GM12891 (cell line): Measurements from ENCODE around the gene HEATR1.
"Not testable (repeated sequence)": the region's sequence is repeated elsewhere in the genome, so short reads cannot be mapped to it uniquely, and the experiment has no call there.

Source experiments
- DNase-seq: peaks from one replicate; pipeline ENCODE4 v3.0.0; 2011; ENCODE audit warnings: low spot score; ENCODE audit not compliant: insufficient read length
- FAIRE-seq: peaks from 2 replicates; lab custom pipeline; 2011; peaks lifted over from hg19 to GRCh38; lab: Jason Lieb, UNC
- PAX5 ChIP-seq: IDR thresholded peaks from 2 replicates; pipeline ENCODE4 v1.6.1; 2011; ENCODE audit warnings: low read length, moderate library complexity, mild to moderate bottlenecking; ENCODE audit not compliant: insufficient read depth, severe bottlenecking
- POLR2A ChIP-seq: IDR thresholded peaks from 2 replicates; pipeline ENCODE4 v1.6.1; 2011; ENCODE audit warnings: low read depth, low read length, control low read depth
- POLR2AphosphoS5 ChIP-seq: IDR thresholded peaks from 2 replicates; pipeline ENCODE4 v1.6.1; 2011; ENCODE audit warnings: low read depth, low read length, control low read depth
- POU2F2 ChIP-seq: IDR thresholded peaks from 2 replicates; pipeline ENCODE4 v1.6.1; 2011; ENCODE audit warnings: low read depth, mild to moderate bottlenecking, control low read depth, low read length, moderate library complexity
- SPI1 ChIP-seq: IDR thresholded peaks from 2 replicates; pipeline ENCODE4 v1.6.1; 2011; ENCODE audit warnings: low read depth, low read length, control low read depth
- TAF1 ChIP-seq: IDR thresholded peaks from 2 replicates; pipeline ENCODE4 v1.6.1; 2011; ENCODE audit warnings: low read depth, low read length, control low read depth

The HEATR1 gene

DNA sequence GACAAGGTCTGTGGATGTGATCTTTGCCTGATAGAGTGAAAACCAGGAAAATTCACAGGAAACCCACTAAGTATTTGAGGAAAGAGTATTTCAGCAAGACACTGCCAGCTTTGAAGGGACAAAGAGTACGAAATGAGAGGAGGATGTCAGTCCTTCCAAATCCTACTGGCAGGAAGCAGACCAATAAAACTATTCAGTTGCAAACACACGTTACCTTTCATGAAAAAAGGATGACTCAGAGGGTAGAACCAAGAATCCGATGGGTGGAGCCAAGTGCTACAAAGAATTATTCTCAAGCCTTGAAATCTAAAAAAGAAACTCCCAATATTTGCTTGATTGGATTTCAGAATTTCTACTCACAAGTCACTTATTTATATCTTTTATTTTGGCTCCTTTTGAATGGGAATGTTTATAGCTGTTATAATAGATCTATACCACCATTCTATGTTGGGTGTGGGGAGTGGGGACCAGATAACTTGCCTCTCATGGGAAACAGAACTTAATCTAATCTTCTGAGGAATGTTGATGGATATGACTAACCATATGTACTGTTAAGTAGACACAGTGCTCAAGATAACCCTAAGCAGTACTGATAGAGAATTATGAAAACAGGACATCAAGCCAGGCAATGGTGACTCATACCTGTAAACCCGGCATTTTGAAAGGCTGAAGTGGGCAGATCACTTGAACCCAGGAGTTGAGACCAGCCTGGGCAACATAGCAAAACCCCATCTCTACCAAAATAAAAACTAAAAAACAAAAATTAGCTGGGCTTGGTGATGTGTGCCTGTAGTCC, 19.3 kb upstream of the HEATR1 start:
- TF ChIP-seq POLR2A = no peak
- TF ChIP-seq TAF1 = no peak
- FAIRE-seq = no peak
- no peak for DNase-seq

DNA sequence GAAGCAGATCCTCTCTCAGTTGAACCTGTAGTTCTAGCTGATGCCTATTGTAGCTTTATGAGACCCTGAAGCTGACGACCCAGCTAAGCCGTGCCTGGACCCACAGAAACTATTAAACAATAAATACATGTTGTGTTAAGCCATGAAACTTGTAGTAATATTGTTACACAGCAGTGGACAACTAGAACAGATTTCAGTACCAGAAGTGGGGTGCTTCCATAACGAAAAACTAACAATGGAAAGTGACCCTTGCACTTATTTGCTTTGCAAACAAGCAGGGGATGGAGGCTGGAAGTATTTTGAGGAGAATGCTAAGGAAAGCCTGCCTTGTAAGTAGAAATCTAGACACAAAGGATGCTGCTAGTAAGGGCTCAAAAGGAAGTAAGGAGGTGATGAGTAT, 18.1 kb upstream of the HEATR1 start:
- DNase-seq = no peak
- TF ChIP-seq POU2F2 = no peak
- no peak for FAIRE-seq

GRCh38 chr1:236619398-236619797, 15.1 kb upstream of the HEATR1 start:
- no peak for FAIRE-seq
- no peak for TF ChIP-seq TAF1
- no peak for TF ChIP-seq PAX5
- TF ChIP-seq SPI1 = no peak
- TF ChIP-seq POLR2AphosphoS5 = no peak
- no peak for TF ChIP-seq POU2F2
- no peak for TF ChIP-seq POLR2A
- no peak for DNase-seq

- FAIRE-seq = no peak
- DNase-seq = no peak
- TF ChIP-seq POLR2AphosphoS5 = no peak
- TF ChIP-seq POU2F2 = no peak
- no peak for TF ChIP-seq PAX5
- TF ChIP-seq SPI1 = no peak
- no peak for TF ChIP-seq TAF1
- TF ChIP-seq POLR2A = no peak
Measured at GRCh38 chr1:236618507-236618906, 14.2 kb upstream of the HEATR1 start.

GRCh38 chr1:236615399-236616148, 11.3 kb upstream of the HEATR1 start:
- no peak for DNase-seq
- TF ChIP-seq POU2F2 (no peak), PAX5 (no peak), POLR2AphosphoS5 (no peak), SPI1 (no peak), POLR2A (no peak), TAF1 (no peak)
- FAIRE-seq = no peak

DNA sequence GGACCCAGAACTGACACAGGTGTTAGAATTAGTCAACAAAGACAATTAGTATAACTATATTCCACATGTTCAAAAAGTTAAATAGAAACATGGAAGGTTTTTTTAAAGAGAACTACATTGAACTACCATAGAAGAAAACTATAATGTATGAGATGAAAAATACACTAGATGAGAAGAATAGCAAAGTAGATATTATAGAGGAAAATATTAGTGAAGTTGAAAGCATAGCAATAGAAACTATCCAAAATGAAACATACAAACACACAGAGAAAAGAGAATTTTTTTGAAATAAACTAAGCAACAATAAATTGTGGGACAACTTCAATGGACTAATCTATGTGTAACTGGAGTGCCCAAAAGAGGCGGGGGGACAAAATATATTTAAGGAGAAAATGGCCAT, 8.0 kb upstream of the HEATR1 start:
- no peak for FAIRE-seq
- TF ChIP-seq POU2F2 (no peak), SPI1 (no peak), POLR2AphosphoS5 (no peak), POLR2A (no peak), PAX5 (no peak), TAF1 (no peak)
- no peak for DNase-seq

GRCh38 chr1:236608930-236609726, 4.8 kb upstream of the HEATR1 start:
- DNase-seq = no peak
- no peak for TF ChIP-seq PAX5
- no peak for TF ChIP-seq POLR2AphosphoS5
- TF ChIP-seq TAF1 = no peak
- no peak for TF ChIP-seq SPI1
- no peak for TF ChIP-seq POU2F2
- no peak for TF ChIP-seq POLR2A
- no peak for FAIRE-seq

GRCh38 chr1:236607597-236607996, 3.3 kb upstream of the HEATR1 start:
- DNase-seq, FAIRE-seq: not testable (repeated sequence)

DNA sequence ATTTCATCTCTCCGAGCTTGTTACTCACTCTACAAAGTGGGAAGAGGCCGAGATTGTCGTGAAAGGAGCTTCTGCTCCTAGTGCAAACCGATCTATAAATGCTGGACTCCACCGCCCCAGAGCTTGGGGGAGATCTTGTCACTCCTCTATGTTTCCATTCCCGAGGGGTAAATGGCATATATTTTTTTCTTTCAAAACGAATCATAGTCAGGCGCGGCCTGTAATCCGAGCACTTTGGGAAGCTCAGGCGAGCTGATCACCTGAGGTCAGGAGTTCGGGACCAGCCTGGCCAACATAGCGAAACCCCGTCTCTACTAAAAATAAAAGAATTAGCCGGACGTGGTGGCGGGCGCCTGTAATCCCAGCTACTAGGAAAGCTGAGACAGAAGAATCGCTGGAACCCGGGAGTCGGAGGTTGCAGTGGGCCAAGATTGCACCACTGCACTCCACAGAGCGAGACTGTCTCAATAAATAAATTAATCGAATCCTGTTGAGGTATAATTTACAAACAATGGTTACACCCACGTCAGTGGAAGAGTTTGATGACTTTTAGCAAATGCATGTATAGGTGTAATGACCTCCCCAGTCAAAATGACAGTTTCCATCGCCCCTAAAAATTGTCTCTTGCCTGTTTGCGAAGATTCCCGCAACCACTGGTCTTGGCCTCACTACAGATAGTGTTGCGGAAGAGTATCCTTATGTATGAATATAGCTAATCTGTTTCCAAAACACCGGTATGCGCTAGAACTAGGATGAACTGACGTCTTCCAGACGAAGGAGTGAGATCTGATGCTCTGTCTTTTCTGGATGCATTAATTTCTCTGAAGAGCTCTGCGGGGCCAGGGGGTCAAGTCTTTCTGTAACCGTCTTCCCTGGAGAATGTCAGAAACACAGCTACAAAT, 840 bp upstream of the HEATR1 start:
- TF ChIP-seq POLR2A (no peak), POLR2AphosphoS5 (no peak), POU2F2 (no peak), SPI1 (no peak), TAF1 (no peak), PAX5 (no peak)
- DNase-seq (no peak), FAIRE-seq (peak; percentile 23)
